SU-DHL-6 (cell line): ENCODE measurements around the gene PDE3A.

Source experiments
- H2AFZ ChIP-seq: fragments of 200-600 bp; sonication (generic); 2 replicates; pipeline ENCODE4 v1.6.1; 2014; ENCODE audit warnings: low read depth, mild to moderate bottlenecking, moderate library complexity, mixed read lengths, antibody characterized with exemption, low read length; ENCODE audit not compliant: severe bottlenecking
- H3F3A ChIP-seq: fragments of 200-600 bp; shearing (Covaris generic); 2 replicates; pipeline ENCODE4 v1.6.0; 2016; ENCODE audit warnings: antibody characterized with exemption, mild to moderate bottlenecking; ENCODE audit not compliant: insufficient read depth
- H3K27ac ChIP-seq: fragments of 200-600 bp; sonication (generic); 2 replicates; pipeline ENCODE4 v1.5.1; 2016; ENCODE audit warnings: low read depth, mild to moderate bottlenecking, low read length, moderate library complexity, mixed read lengths
- H3K27me3 ChIP-seq: fragments of 200-600 bp; sonication (generic), shearing (Covaris generic); 2 replicates; pipeline ENCODE4 v1.6.0; 2014; ENCODE audit warnings: mild to moderate bottlenecking, low read length
- H3K36me3 ChIP-seq: fragments of 200-600 bp; sonication (generic); 2 replicates; pipeline ENCODE4 v1.6.1; 2014; ENCODE audit warnings: mild to moderate bottlenecking, low read length, mixed read lengths
- H3K4me2 ChIP-seq: fragments of 300-600, 200-600 bp; shearing (Covaris generic), sonication (generic); 2 replicates; pipeline ENCODE4 v1.6.0; 2014; ENCODE audit warnings: low read length, low read depth, mild to moderate bottlenecking; ENCODE audit not compliant: poor library complexity, severe bottlenecking
- H3K4me3 ChIP-seq: fragments of 200-600 bp; sonication (generic); 2 replicates; pipeline ENCODE4 v1.5.1; 2014; ENCODE audit warnings: antibody characterized with exemption, low read length, mild to moderate bottlenecking, mixed read lengths; ENCODE audit not compliant: insufficient read depth, poor library complexity, severe bottlenecking
- H3K79me2 ChIP-seq: fragments of 200-600 bp; sonication (generic); 2 replicates; pipeline ENCODE4 v1.6.1; 2014; ENCODE audit warnings: mild to moderate bottlenecking, low read length, moderate library complexity; ENCODE audit not compliant: insufficient read depth
- H3K9ac ChIP-seq: fragments of 200-600 bp; sonication (generic); 2 replicates; pipeline ENCODE4 v1.7.0; 2014; ENCODE audit warnings: mild to moderate bottlenecking, low read length
- H3K9me2 ChIP-seq: fragments of 200-600 bp; sonication (generic); replicated peaks from 2 replicates; pipeline ENCODE4 v1.6.1; 2014; ENCODE audit warnings: low read length; ENCODE audit not compliant: insufficient read depth
- H3K9me3 ChIP-seq: fragments of 200-600 bp; sonication (generic); 2 replicates; pipeline ENCODE4 v1.6.1; 2014; ENCODE audit warnings: low read length, mixed read lengths; ENCODE audit not compliant: insufficient read depth
- H4K20me1 ChIP-seq: fragments of 200-600 bp; sonication (generic); 2 replicates; pipeline ENCODE4 v1.6.1; 2014; ENCODE audit warnings: low read depth, mild to moderate bottlenecking, antibody characterized with exemption, low read length, moderate library complexity, mixed read lengths
- CTCF ChIP-seq: fragments of 200-600 bp; sonication (generic); IDR thresholded peaks from one replicate; pipeline ENCODE4 v1.5.1; 2017; ENCODE audit warnings: antibody characterized with exemption, mild to moderate bottlenecking, low read length, moderate library complexity; ENCODE audit not compliant: insufficient read depth, poor library complexity, severe bottlenecking
- EZH2phosphoT487 ChIP-seq: fragments of 200-600 bp; sonication (generic), shearing (Covaris generic); conservative IDR thresholded peaks from 2 replicates; pipeline ENCODE4 v1.6.1; 2018; ENCODE audit warnings: mild to moderate bottlenecking, antibody characterized with exemption, low read length, moderate library complexity, mixed read lengths

PDE3A gene

GRCh38 chr12:20555771-20556170 is 187.4 kb downstream of the PDE3A start:
- H3K79me2 ChIP-seq: no peaks in the 10 kb centered on the region
- no peaks in the 10 kb centered on the region for H3K27me3 ChIP-seq
- no peak overlapping the region for H3K4me2 ChIP-seq
- no peak overlapping the region for H2AFZ ChIP-seq
- no peak overlapping the region for H3K4me3 ChIP-seq
- no peak overlapping the region for H3K27ac ChIP-seq
- H3K36me3 ChIP-seq: no peaks in the 10 kb centered on the region
- H3K9me3 ChIP-seq: no peaks in the 10 kb centered on the region
- TF ChIP-seq CTCF (no peak), EZH2phosphoT487 (no peak)
- H3F3A ChIP-seq: no peaks in the 10 kb centered on the region
- H4K20me1 ChIP-seq: no peaks in the 10 kb centered on the region
- no peaks in the 10 kb centered on the region for H3K9me2 ChIP-seq
- H3K9ac ChIP-seq: no peak overlapping the region

GRCh38 chr12:20557096-20557495 is 188.8 kb downstream of the PDE3A start:
- H3F3A ChIP-seq: no peaks in the 10 kb centered on the region
- H3K36me3 ChIP-seq: no peaks in the 10 kb centered on the region
- H4K20me1 ChIP-seq: no peaks in the 10 kb centered on the region
- H2AFZ ChIP-seq: no peak overlapping the region
- no peak overlapping the region for H3K4me3 ChIP-seq
- H3K27ac ChIP-seq: no peak overlapping the region
- H3K27me3 ChIP-seq: no peaks in the 10 kb centered on the region
- H3K9ac ChIP-seq: no peak overlapping the region
- TF ChIP-seq CTCF: no peak
- no peak for TF ChIP-seq EZH2phosphoT487
- H3K9me3 ChIP-seq: no peaks in the 10 kb centered on the region
- H3K9me2 ChIP-seq: no peaks in the 10 kb centered on the region
- H3K4me2 ChIP-seq: no peak overlapping the region
- no peaks in the 10 kb centered on the region for H3K79me2 ChIP-seq

- no peak overlapping the region for H3K4me3 ChIP-seq
- no peak overlapping the region for H3K27ac ChIP-seq
- H3K36me3 ChIP-seq: no peaks in the 10 kb centered on the region
- no peaks in the 10 kb centered on the region; the same call in 1 of the 2 replicates for H4K20me1 ChIP-seq
- no peaks in the 10 kb centered on the region for H3F3A ChIP-seq
- H2AFZ ChIP-seq: no peak overlapping the region
- no peak overlapping the region for H3K9ac ChIP-seq
- TF ChIP-seq EZH2phosphoT487: no peak
- TF ChIP-seq CTCF: no peak
- no peaks in the 10 kb centered on the region for H3K9me3 ChIP-seq
- no peaks in the 10 kb centered on the region for H3K9me2 ChIP-seq
- H3K4me2 ChIP-seq: no peak overlapping the region
- no peaks in the 10 kb centered on the region for H3K79me2 ChIP-seq
- no peaks in the 10 kb centered on the region for H3K27me3 ChIP-seq
Observed at GRCh38 chr12:20560935-20561334, 192.6 kb downstream of the PDE3A start.

GRCh38 chr12:20561871-20562270 is 193.5 kb downstream of the PDE3A start:
- Histone ChIP-seq H3K36me3 (no peaks in the 10 kb centered on the region), H3K9ac (no peak overlapping the region), H3K79me2 (no peaks in the 10 kb centered on the region), H3K27me3 (no peaks in the 10 kb centered on the region), H3K27ac (no peak overlapping the region), H3K9me3 (no peaks in the 10 kb centered on the region), H3K4me3 (no peak overlapping the region), H2AFZ (no peak overlapping the region), H3K9me2 (no peaks in the 10 kb centered on the region), H3K4me2 (no peak overlapping the region), H4K20me1 (no peaks in the 10 kb centered on the region; the same call in 1 of the 2 replicates), H3F3A (no peaks in the 10 kb centered on the region)
- TF ChIP-seq EZH2phosphoT487 (no peak), CTCF (no peak)
